GM19452 (cell line): ENCODE data around the gene ANKRD40.
"Not testable (repeated sequence)": the region's sequence is repeated elsewhere in the genome, so short reads cannot be mapped to it uniquely, and the experiment has no call there.

Experiments
- ATAC-seq: cut with Tn5 transposase; IDR thresholded peaks from one replicate; pipeline ENCODE4 v1.9.1; 2021; ENCODE audit not compliant: unreplicated experiment

The ANKRD40 gene

GRCh38 chr17:50686494-50687199, 21.1 kb downstream of the ANKRD40 start:
- no peak for ATAC-seq

DNA sequence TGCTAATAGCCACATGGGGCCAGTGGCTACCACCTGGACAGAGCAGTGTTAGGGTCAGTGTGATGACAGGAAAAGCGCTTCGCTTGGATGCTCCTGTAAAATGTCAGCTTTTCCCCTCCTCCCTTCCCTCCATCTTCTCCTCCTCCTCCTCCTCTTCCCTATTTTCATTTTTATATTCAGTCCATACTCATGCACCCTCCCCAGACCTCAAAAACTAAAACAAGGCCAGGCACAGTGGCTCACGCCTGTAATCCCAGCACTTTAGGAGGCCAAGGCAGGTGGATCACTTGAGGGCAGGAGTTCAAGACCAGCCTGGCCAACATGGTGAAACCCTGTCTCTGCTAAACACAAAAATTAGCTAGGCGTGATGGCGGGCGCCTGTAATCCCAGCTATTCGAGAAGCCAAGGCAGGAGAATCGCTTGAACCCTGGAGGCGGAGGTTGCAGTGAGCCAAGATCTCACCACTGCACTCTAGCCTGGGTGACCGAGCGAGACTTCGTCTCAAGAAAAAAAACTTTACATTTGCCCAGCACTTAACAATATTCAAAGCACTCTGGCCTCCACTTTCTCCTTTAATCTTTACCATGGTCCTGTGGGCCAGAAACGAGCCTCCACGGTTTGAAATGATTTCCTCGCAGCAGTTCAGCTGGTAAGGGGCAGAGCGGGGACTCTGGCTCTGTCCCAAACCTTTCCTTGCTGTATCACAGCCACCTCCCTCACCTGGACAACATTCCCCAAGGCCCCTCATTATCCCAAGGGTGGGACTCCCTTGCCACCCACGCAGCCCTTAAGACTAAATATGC, 21.8 kb downstream of the ANKRD40 start:
- no peak for ATAC-seq

DNA sequence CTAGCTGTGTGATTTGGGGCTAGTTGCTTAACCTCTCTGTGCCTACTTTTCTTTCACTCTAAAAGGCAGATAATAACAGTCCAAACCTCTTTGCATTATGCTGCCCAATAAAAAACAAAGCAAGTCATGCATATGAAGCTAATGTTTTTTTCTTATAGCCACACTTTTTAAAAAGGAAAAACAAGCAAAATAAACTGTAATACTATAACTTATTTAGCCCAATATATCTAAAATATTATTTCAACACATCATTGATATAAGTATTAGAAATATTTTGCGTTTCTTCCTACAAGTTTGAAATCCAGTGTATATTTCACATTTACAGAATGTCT, 22.4 kb downstream of the ANKRD40 start:
- ATAC-seq, result no peak

DNA sequence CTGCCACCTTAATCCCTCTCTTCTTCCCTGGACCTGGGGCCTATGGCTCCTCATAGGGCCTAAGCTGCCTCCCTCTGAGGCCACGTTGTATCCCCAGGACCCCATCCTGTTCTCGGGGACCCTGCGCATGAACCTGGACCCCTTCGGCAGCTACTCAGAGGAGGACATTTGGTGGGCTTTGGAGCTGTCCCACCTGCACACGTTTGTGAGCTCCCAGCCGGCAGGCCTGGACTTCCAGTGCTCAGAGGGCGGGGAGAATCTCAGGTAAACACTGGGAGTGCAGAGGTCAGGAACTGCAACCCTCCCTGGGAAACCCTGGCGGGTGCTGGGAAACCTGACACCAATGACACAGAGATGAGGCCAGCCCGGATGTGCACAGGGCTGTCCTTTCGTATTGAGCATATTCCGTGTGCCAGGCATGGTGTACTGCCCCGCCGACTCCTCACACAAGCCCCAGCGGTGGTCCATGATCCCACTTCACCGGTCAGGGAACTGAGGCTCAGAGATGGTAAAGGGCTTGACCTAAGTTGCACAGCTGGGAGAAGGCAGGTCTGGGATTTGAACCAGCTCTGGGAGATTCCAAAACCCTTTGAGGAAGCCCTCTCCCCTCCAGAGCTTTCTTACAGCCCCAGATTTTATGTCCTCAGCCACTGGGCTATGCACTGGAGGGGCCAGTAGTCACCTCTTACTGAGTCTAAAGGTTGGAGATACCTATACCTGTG, 22.9 kb downstream of the ANKRD40 start:
- no peak for ATAC-seq

DNA sequence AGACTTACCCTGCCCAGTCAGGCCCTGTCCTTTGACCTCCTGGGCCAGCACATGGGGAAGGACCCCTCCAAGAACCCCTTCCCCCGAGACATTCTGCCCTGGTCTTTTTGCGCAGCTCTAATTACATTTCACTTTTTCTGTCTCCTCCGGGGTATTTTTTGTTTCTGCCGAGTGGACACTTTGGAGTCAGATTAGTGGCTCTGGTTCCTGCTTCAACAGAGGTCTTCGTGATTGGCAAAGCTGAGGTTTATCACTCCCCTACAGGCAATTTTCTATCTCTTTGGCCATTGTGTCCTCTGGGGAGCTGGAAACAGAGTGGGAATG, 23.5 kb downstream of the ANKRD40 start:
- ATAC-seq, result no peak

GRCh38 chr17:50683434-50684287, 24.1 kb downstream of the ANKRD40 start:
- ATAC-seq, result no peak

DNA sequence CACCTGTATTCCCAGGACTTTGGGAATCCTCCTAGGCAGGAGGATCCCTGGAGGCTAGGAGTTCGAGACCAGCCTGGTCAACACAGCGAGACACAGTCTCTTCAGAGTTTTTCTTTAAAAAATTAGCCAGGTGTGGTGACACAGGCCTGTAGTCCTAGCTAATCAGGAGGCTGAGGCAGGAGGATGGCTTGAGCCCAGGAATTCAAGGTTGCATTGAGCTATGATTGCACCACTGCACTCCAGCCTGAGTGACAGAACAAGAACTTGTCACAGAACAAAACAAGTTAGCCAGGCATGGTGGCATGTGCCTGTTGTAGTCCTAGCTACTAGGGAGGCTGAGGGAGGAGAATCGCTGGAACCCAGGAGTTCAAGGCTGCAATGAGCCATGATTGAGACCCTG, 24.8 kb downstream of the ANKRD40 start:
- ATAC-seq, result no peak

GRCh38 chr17:50682441-50682840, 25.3 kb downstream of the ANKRD40 start:
- ATAC-seq, result no peak

DNA sequence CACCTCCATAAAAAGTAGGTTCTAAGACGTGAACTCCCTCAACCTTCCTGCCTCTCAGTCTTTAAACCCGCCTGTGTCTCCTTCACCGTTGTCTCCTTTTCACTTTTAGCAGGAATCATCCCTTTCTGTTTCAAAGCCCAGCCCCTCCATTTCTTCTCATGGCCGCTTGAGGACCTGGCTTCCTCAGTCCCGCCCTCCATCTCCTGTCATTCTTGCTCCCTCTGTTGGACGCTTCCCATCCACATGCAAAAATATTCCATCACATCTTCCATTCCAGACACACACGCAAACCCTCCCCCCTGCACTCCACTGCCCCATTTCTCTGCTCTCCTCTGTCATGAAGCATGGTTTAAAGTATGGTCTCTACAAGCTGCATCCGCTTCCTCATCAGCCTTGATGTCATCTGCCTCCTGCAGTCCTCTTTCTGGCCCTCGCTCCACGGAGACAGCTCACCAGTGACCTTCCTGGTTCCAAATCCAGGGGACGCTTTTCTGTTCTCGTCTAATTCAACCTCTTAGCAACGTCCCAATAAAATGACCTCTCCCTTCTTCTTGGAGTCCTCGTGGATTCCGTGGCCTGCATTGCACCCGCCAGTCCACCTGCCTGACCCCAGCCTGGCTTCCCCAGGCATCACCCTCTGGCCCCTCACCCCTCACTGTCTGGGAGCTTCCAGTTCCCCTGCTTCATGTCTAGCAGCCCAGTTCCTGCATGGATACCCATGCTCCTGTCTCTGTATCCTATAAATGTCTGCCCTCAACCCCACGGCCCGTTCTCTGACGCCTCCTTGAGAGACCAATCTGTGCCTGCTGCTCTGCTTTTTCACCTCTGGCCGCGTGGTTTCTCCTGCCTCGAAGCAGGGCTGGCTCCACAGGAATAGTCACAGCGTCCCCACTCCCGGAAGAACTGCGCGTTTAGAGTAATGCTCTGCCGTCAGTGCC, 26.2 kb downstream of the ANKRD40 start:
- ATAC-seq, result no peak

DNA sequence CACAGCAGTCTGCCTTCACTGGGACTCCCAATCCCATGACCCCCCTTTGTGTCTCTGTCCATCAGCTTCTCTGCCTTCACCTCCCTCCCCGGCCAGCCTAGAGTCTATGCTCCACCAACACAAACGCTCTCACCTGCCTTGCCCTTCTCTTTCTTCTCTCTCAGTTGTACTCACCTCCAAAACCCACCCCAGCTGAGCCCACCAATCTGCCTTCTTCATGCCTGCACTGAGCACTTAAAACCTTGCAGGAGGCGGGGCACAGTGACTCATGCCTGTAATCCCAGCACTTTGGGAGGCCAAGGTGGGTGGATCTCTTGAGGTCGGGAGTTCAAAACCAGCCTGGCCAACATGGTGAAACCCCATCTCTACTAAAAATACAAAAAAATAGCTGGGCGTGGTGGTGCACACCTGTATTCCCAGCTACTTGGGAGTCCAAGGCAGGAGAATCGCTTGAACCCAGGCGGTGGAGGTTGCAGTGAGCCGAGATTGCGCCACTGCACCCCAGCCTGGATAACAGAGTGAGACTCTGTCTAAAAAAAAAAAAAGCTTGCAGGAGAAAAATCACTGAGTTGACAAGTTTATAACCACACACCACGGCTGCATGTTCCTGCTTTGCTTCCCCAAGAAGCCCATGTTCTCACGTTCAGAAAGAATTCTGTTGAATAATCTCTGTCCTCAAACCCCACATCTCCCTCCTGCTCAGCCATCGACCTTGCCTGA, 27.0 kb downstream of the ANKRD40 start:
- ATAC-seq, result not testable (repeated sequence)

- no peak for ATAC-seq
Observed at GRCh38 chr17:50680126-50680525, 27.6 kb downstream of the ANKRD40 start.

DNA sequence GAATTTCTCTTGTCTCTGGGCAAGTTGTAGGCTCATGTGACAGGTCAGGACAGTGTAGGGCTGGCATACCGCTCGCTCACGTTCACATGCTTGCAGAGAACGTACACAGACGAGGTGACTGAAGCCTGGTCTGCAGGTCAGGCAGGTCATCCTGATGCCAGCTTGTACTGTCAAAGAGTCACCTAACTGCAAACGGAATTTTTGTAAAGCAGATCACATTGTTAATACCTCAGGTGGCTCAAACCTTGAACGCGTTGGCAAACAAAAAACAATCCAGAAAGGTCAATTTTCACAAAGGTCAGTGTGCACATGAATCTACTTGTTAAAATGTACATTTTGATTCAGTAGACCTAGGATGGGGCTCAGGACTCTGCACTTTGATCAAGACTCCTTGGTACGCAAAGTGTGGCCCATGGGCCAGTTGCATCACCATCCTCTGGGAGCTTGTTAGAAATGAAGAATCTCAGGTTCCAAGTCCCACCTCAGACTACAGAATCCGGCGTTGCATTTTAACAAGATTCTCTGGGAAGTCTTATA, 28.6 kb downstream of the ANKRD40 start:
- no peak for ATAC-seq

GRCh38 chr17:50677851-50678375, 29.8 kb downstream of the ANKRD40 start:
- ATAC-seq, result no peak

GRCh38 chr17:50676065-50676975, 31.4 kb downstream of the ANKRD40 start:
- ATAC-seq, result no peak

DNA sequence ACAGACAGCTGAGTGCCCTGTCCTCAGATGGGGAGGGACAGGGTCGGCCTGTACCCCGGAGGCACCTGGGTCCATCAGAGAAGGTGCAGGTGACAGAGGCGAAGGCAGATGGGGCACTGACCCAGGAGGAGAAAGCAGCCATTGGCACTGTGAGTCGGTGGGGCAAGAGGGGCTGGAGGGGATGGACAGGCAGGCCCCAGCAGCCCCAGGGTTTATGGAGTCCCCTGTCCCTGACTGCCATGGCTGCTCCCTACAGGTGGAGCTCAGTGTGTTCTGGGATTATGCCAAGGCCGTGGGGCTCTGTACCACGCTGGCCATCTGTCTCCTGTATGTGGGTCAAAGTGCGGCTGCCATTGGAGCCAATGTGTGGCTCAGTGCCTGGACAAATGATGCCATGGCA, 32.1 kb downstream of the ANKRD40 start:
- no peak for ATAC-seq

DNA sequence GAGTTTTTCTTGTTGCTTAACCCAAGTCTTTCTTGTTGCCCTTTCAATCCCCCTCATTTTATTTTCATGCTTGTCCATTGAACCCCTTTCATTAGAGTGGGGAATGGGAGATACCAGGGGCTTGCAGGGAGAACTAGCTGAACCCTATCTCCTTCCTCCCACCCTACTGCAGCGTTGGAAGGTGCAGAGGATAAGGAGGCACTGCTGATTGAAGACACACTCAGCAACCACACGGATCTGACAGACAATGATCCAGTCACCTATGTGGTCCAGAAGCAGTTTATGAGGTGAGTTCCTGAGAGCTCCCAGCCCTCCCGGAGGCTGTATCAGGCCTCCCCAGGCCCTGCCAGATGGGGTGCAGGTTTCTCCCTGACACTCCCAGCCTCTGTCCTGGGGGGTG, 32.5 kb downstream of the ANKRD40 start:
- no peak for ATAC-seq

DNA sequence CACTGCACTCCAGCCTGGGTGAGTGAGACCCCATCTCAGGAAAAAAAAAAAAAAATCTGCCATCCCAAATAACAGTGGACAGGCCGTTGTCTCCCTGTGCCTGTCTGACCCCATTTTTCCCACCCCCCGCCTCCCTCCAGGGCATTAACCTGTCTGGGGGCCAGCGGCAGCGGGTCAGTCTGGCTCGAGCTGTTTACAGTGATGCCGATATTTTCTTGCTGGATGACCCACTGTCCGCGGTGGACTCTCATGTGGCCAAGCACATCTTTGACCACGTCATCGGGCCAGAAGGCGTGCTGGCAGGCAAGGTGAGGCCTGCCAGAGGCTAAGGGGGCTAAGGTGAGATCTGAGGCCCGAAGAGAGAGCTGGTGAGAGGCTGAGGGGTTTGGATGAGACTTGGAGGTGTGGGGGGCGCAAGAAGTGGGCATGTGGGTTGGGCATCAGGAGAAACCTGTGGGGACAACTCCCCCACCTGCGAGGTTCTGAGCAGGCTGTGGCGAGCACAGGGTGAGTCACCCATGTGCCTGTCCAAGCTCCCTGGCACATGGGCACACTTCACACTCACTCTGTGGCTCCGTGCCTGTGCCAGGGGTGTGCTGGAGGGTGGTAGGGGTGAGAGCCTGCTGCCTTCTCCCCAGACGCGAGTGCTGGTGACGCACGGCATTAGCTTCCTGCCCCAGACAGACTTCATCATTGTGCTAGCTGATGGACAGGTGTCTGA, 34.7 kb downstream of the ANKRD40 start:
- ATAC-seq, result no peak
